ENCODE data around the gene KLHL29.

GRCh38 chr2:23645230-23645808 is 260.3 kb downstream of the KLHL29 start:
- TF ChIP-seq CTCF (conservative IDR thresholded peaks at IDR 0.05; ENCODE audit: low read length), result no peak
- TF ChIP-seq EZH2phosphoT487 (IDR thresholded peaks at IDR 0.05; ENCODE audit: borderline replicate concordance), result no peak

Measured in Loucy (cell line).